Cardiac fibroblast (primary cell): ENCODE data around the gene APOBEC3B.

Source experiments
- DNase-seq, 2 donors: peaks; one replicate each; pipeline versions ENCODE4 v3.0.0 to v3.0.0-alpha.2; 2010; ENCODE audit warnings: low read depth in 2 of 2
- H3K4me3 ChIP-seq, 2 donors: replicated peaks in 1 of 2; 1 replicate in 1 of 2; 2 replicates in 1 of 2; pipeline ENCODE4 v1.5.1; 2011; ENCODE audit warnings: low read depth in 2 of 2, low read length in 2 of 2, mild to moderate bottlenecking in 2 of 2, moderate library complexity in 1 of 2
- CTCF ChIP-seq: IDR thresholded peaks from one replicate; pipeline ENCODE4 v1.5.1; 2011; ENCODE audit warnings: low read depth, mild to moderate bottlenecking, low read length, inconsistent platforms

APOBEC3B gene

GRCh38 chr22:38967451-38968450 lies 14.4 kb upstream of the APOBEC3B start:
- TF ChIP-seq CTCF = no peak
- no peak for DNase-seq
- H3K4me3 ChIP-seq = no peak overlapping the region

- no peak for TF ChIP-seq CTCF
- no peak for DNase-seq
- H3K4me3 ChIP-seq = no peak overlapping the region
Observed at GRCh38 chr22:38968801-38969200, 13.3 kb upstream of the APOBEC3B start.

GRCh38 chr22:38970551-38970950 lies 11.6 kb upstream of the APOBEC3B start:
- no peak for DNase-seq
- TF ChIP-seq CTCF = no peak
- no peak overlapping the region for H3K4me3 ChIP-seq

- no peak for DNase-seq
- no peak for TF ChIP-seq CTCF
- H3K4me3 ChIP-seq = no peak overlapping the region
Observed at GRCh38 chr22:38971202-38971601, 10.9 kb upstream of the APOBEC3B start.

GRCh38 chr22:38971791-38972190 lies 10.4 kb upstream of the APOBEC3B start:
- no peak overlapping the region for H3K4me3 ChIP-seq
- TF ChIP-seq CTCF = no peak
- DNase-seq = no peak

- H3K4me3 ChIP-seq = no peak overlapping the region
- no peak for DNase-seq
- no peak for TF ChIP-seq CTCF
Observed at GRCh38 chr22:38972558-38972957, 9.6 kb upstream of the APOBEC3B start.
